CD4-positive, alpha-beta T cell (primary cell): ENCODE results near the gene LPAR1. TPM values are rescaled to one million over a fixed set of nuclear protein-coding genes. Genes with fewer than 3 reads are reported as not detected.

Source experiments
- ATAC-seq: fragments of 200-7000 bp; cut with Tn5 transposase; one replicate; pipeline ENCODE4 v1.10.0; 2022; ENCODE audit warnings: mild to moderate bottlenecking; ENCODE audit not compliant: poor library complexity
- CTCF ChIA-PET: fragments of 350-600 bp; sonication (Branson Sonifier 250); formaldehyde crosslinking; loops from one replicate; lab custom pipeline; 2021; ENCODE audit warnings: antibody characterized with exemption, inconsistent platforms; lab: Charles Lee
- POLR2A ChIA-PET: fragments of 350-600 bp; sonication (Branson Sonifier 250); formaldehyde crosslinking; loops from one replicate; lab custom pipeline; 2021; ENCODE audit warnings: antibody characterized with exemption, inconsistent platforms; lab: Charles Lee
- DNase-seq, 14 experiments: peaks; one replicate each; pipeline ENCODE4 v3.0.0-alpha.2; 2013 to 2020; ENCODE audit warnings: mixed read lengths in 2 of 14
- H3K27ac ChIP-seq, 2 donors: one replicate each; pipeline versions ENCODE4 v1.5.1 to v1.7.0; 2013; ENCODE audit warnings: low read length in 2 of 2, low read depth in 1 of 2, mild to moderate bottlenecking in 1 of 2
- H3K27me3 ChIP-seq, 2 experiments: 1 replicate in 1 of 2; 2 replicates in 1 of 2; pipeline versions ENCODE4 v1.6.1 to v1.7.0; 2013; ENCODE audit warnings: low read length in 2 of 2, control low read depth in 1 of 2, mild to moderate bottlenecking in 1 of 2, moderate library complexity in 1 of 2; ENCODE audit not compliant: insufficient read depth in 2 of 2, control insufficient read depth in 1 of 2
- H3K36me3 ChIP-seq: one replicate; pipeline ENCODE4 v1.6.1; 2013; ENCODE audit warnings: low read length, control low read depth; ENCODE audit not compliant: insufficient read depth
- H3K4me1 ChIP-seq: one replicate; pipeline ENCODE4 v1.6.1; 2013; ENCODE audit warnings: low read length, control low read depth; ENCODE audit not compliant: insufficient read depth
- H3K4me3 ChIP-seq: one replicate; pipeline ENCODE4 v1.5.1; 2013; ENCODE audit warnings: mild to moderate bottlenecking, low read length, moderate library complexity
- H3K9me3 ChIP-seq, 2 experiments: 1 replicate in 1 of 2; 2 replicates in 1 of 2; pipeline versions ENCODE4 v1.6.1 to v1.7.0; 2013; ENCODE audit warnings: low read length in 2 of 2, mild to moderate bottlenecking in 2 of 2, control low read depth in 1 of 2, moderate library complexity in 1 of 2; ENCODE audit not compliant: control insufficient read depth in 1 of 2, insufficient read depth in 1 of 2
- H3K27ac Mint-ChIP-seq: one replicate; pipeline ENCODE4 v1.8.0; 2020; ENCODE audit warnings: mixed read lengths
- H3K27me3 Mint-ChIP-seq: one replicate; pipeline ENCODE4 v1.8.0; 2021; ENCODE audit warnings: mixed read lengths
- H3K36me3 Mint-ChIP-seq: one replicate; pipeline ENCODE4 v1.8.0; 2021; ENCODE audit warnings: low read depth, mixed read lengths
- H3K4me1 Mint-ChIP-seq: one replicate; pipeline ENCODE4 v1.8.0; 2021; ENCODE audit warnings: low read depth, mixed read lengths
- H3K4me3 Mint-ChIP-seq: one replicate; pipeline ENCODE4 v1.8.0; 2020; ENCODE audit warnings: mild to moderate bottlenecking, mixed read lengths
- H3K9me3 Mint-ChIP-seq: one replicate; pipeline ENCODE4 v1.8.0; 2020; ENCODE audit warnings: mixed read lengths
- CTCF ChIP-seq: fragments of 200-600 bp; IDR thresholded peaks from one replicate; pipeline ENCODE4 v1.8.0; 2022; ENCODE audit warnings: antibody characterized with exemption, mild to moderate bottlenecking
- intact Hi-C, 2 experiments: fragments of 100-400 bp; cut with DNase I in 1 of 2; cut with micrococcal nuclease in 1 of 2; formaldehyde crosslinking; loops; one replicate each; pipeline versions ENCODE4 v1.15.1 to v1.9.0; 2023 to 2025; cut with DNase I, micrococcal nuclease
- total RNA-seq, 174 experiments: library from RNA in 2 of 174; stranded (reverse) in 2 of 174; gene quantifications; one replicate each; pipeline ENCODE4 v1.2.3 and lab custom pipeline; 2021 to 2026

Gene LPAR1
- total RNA-seq, 2 experiments from 2014 or later: not detected

GRCh38 chr9:110876929-110877328 lies 161.3 kb downstream of the LPAR1 start:
- no peak for DNase-seq
- no peaks in the 10 kb centered on the region for H3K27me3 ChIP-seq
- intact Hi-C loops: no loop called here

GRCh38 chr9:110874963-110875674 lies 163.2 kb downstream of the LPAR1 start:
- no peaks in the 10 kb centered on the region for H3K9me3 Mint-ChIP-seq

More at GRCh38 chr9:110876929-110877328, 161.3 kb downstream of the LPAR1 start:
- Mint-ChIP-seq H3K27me3 (peaks cover 12% of the 10 kb centered on the region), H3K9me3 (no peaks in the 10 kb centered on the region), H3K4me1 (no peaks in the 10 kb centered on the region), H3K27ac (no peak overlapping the region), H3K4me3 (no peak overlapping the region), H3K36me3 (no peaks in the 10 kb centered on the region)
- ChIA-PET POLR2A (no interaction called here), CTCF (no interaction called here)
- Histone ChIP-seq H3K4me1 (no peaks in the 10 kb centered on the region), H3K36me3 (no peaks in the 10 kb centered on the region), H3K9me3 (peaks cover 0 to 3% of the 10 kb centered on the region in 2 experiments), H3K4me3 (no peak overlapping the region), H3K27ac (no peak overlapping the region)
- no peak for TF ChIP-seq CTCF
- ATAC-seq: no peak

DNA sequence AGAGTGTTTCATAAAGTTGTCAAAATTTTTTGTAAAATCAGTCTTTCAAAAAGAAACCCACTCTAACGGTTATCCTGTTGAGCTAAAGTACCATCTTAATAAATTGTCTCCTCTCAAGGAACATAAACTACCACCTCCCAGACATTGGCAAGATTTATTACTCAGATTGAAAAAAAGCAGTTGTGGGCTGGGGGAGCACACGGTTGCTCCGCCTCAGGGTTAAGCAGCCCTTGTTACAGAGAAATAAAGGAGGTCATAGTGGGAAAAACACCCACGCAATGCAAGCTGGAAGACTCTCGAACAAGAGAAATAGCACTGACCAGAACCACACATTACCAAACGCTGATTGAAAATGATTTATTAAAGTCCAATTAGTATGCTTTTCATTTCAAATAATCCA lies 165.3 kb downstream of the LPAR1 start:
- H3K4me1 ChIP-seq: no peaks in the 10 kb centered on the region
- no peaks in the 10 kb centered on the region for H3K9me3 ChIP-seq
- POLR2A ChIA-PET: no interaction called here
- ATAC-seq (no peak), DNase-seq (no peak)
- CTCF ChIA-PET: no interaction called here
- H3K27ac ChIP-seq: no peak overlapping the region
- no peak overlapping the region for H3K4me3 ChIP-seq
- H3K27ac Mint-ChIP-seq: no peak overlapping the region
- no peak for TF ChIP-seq CTCF
- no peaks in the 10 kb centered on the region for H3K4me1 Mint-ChIP-seq
- intact Hi-C loops: no loop called here
- H3K9me3 Mint-ChIP-seq: no peaks in the 10 kb centered on the region
- no peaks in the 10 kb centered on the region for H3K36me3 Mint-ChIP-seq
- H3K36me3 ChIP-seq: no peaks in the 10 kb centered on the region
- H3K27me3 Mint-ChIP-seq: peaks cover 12% of the 10 kb centered on the region
- no peak overlapping the region for H3K4me3 Mint-ChIP-seq
- no peaks in the 10 kb centered on the region for H3K27me3 ChIP-seq

More at GRCh38 chr9:110874963-110875674, 163.2 kb downstream of the LPAR1 start:
- Histone ChIP-seq H3K4me1 (no peaks in the 10 kb centered on the region), H3K4me3 (no peak overlapping the region), H3K9me3 (peaks cover 0 to 3% of the 10 kb centered on the region in 2 experiments), H3K27me3 (no peaks in the 10 kb centered on the region), H3K36me3 (no peaks in the 10 kb centered on the region), H3K27ac (no peak overlapping the region)
- peak in 2 of 14 experiments; percentile 17 to 18 for DNase-seq
- Mint-ChIP-seq H3K4me1 (no peaks in the 10 kb centered on the region), H3K4me3 (no peak overlapping the region), H3K27ac (no peak overlapping the region), H3K36me3 (no peaks in the 10 kb centered on the region), H3K27me3 (peaks cover 12% of the 10 kb centered on the region)
- CTCF ChIA-PET: no interaction called here
- POLR2A ChIA-PET: no interaction called here
- intact Hi-C loops: no loop called here
- ATAC-seq: no peak
- no peak for TF ChIP-seq CTCF
